Activated CD8-positive, alpha-beta T cell treated with anti-CD3 and anti-CD28 coated beads, Interleukin-2, amount 10 ng/mL, durations not matched to agents 7 days and 5 days (primary cell): Measurements from ENCODE around the gene WDR75. TPM values are rescaled to one million over a fixed set of nuclear protein-coding genes. Genes with fewer than 3 reads are reported as not detected.
A peak's percentile ranks its signal among the peaks of the same experiment; 100 is the strongest.
"Not testable (repeated sequence)": the region's sequence is repeated elsewhere in the genome, so short reads cannot be mapped to it uniquely, and the experiment has no call there.

Experiments used
- ATAC-seq: fragments of 150-1000 bp; cut with Tn5 transposase; one replicate; pipeline ENCODE4 v1.10.0; 2021; ENCODE audit warnings: moderate library complexity
- CTCF ChIA-PET: fragments of 350-600 bp; sonication (Branson Sonifier 250); formaldehyde crosslinking; loops from one replicate; lab custom pipeline; 2021; ENCODE audit warnings: antibody characterized with exemption; lab: Charles Lee
- POLR2A ChIA-PET: fragments of 350-600 bp; sonication (Branson Sonifier 250); formaldehyde crosslinking; loops from one replicate; lab custom pipeline; 2021; ENCODE audit warnings: antibody characterized with exemption; lab: Charles Lee
- DNase-seq: peaks from one replicate; pipeline ENCODE4 v3.0.0-alpha.2; 2020
- H3K27ac Mint-ChIP-seq: one replicate; pipeline ENCODE4 v1.8.0; 2021; ENCODE audit warnings: mild to moderate bottlenecking, mixed read lengths
- H3K27me3 Mint-ChIP-seq: one replicate; pipeline ENCODE4 v1.8.0; 2021; ENCODE audit warnings: low read depth, mixed read lengths
- H3K36me3 Mint-ChIP-seq: one replicate; pipeline ENCODE4 v1.8.0; 2021; ENCODE audit warnings: low read depth, mixed read lengths
- H3K4me1 Mint-ChIP-seq: one replicate; pipeline ENCODE4 v1.8.0; 2021; ENCODE audit warnings: low read depth, mixed read lengths
- H3K4me3 Mint-ChIP-seq: one replicate; pipeline ENCODE4 v1.8.0; 2021; ENCODE audit warnings: mild to moderate bottlenecking, mixed read lengths
- H3K9me3 Mint-ChIP-seq: one replicate; pipeline ENCODE4 v1.8.0; 2022; ENCODE audit warnings: mixed read lengths; ENCODE audit not compliant: insufficient read depth
- total RNA-seq, 2 experiments: library from RNA; stranded (reverse); gene quantifications; one replicate each; pipeline ENCODE4 v1.2.3, GENCODE V29; 2021

WDR75 gene
- total RNA-seq, 2 experiments from 2014 or later = 42.8 to 44.2 TPM

GRCh38 chr2:189412330-189412953 is 28.8 kb upstream of the WDR75 start:
- DNase-seq = peak; percentile 66
- Mint-ChIP-seq H3K4me3 (no peak overlapping the region), H3K36me3 (no peaks in the 10 kb centered on the region), H3K4me1 (peaks cover 9% of the 10 kb centered on the region), H3K27me3 (no peaks in the 10 kb centered on the region), H3K27ac (no peak overlapping the region), H3K9me3 (no peaks in the 10 kb centered on the region)
- CTCF ChIA-PET = interaction anchor here (0.6 to 3.3 kb wide), 14 partner anchors 8 to 1831 kb away, joined by 3 to 29 read pairs (median 4); no protein-coding TSS in a partner anchor
- no peak for ATAC-seq
- POLR2A ChIA-PET = no interaction called here

- no peaks in the 10 kb centered on the region for H3K27me3 Mint-ChIP-seq
- ChIA-PET POLR2A (no interaction called here), CTCF (interaction anchor here (0.8 to 3.3 kb wide), 7 partner anchors 9 to 1831 kb away, joined by 3 to 29 read pairs (median 8); no protein-coding TSS in a partner anchor)
- H3K4me3 Mint-ChIP-seq = no peak overlapping the region
- ATAC-seq (no peak), DNase-seq (no peak)
- no peaks in the 10 kb centered on the region for H3K9me3 Mint-ChIP-seq
- H3K27ac Mint-ChIP-seq = no peak overlapping the region
- peaks cover under 1% of the 10 kb centered on the region for H3K4me1 Mint-ChIP-seq
- no peaks in the 10 kb centered on the region for H3K36me3 Mint-ChIP-seq
Measured at GRCh38 chr2:189413249-189413648, 28.0 kb upstream of the WDR75 start.

GRCh38 chr2:189421644-189422043 is 19.6 kb upstream of the WDR75 start:
- H3K4me1 Mint-ChIP-seq = no peaks in the 10 kb centered on the region
- POLR2A ChIA-PET = no interaction called here
- H3K4me3 Mint-ChIP-seq = no peak overlapping the region
- DNase-seq (no peak), ATAC-seq (no peak)
- no peaks in the 10 kb centered on the region for H3K36me3 Mint-ChIP-seq
- H3K27ac Mint-ChIP-seq = no peak overlapping the region
- no peaks in the 10 kb centered on the region for H3K9me3 Mint-ChIP-seq
- H3K27me3 Mint-ChIP-seq = no peaks in the 10 kb centered on the region
- CTCF ChIA-PET = interaction anchor here (1.0 kb wide), 1 partner anchor 9 kb away, joined by 3 read pairs; no protein-coding TSS in a partner anchor

GRCh38 chr2:189424961-189425360 is 16.3 kb upstream of the WDR75 start:
- ChIA-PET CTCF (no interaction called here), POLR2A (no interaction called here)
- no peaks in the 10 kb centered on the region for H3K27me3 Mint-ChIP-seq
- H3K4me1 Mint-ChIP-seq = peaks cover 1% of the 10 kb centered on the region
- ATAC-seq (no peak), DNase-seq (no peak)
- no peaks in the 10 kb centered on the region for H3K36me3 Mint-ChIP-seq
- no peak overlapping the region for H3K27ac Mint-ChIP-seq
- H3K9me3 Mint-ChIP-seq = no peaks in the 10 kb centered on the region
- no peak overlapping the region for H3K4me3 Mint-ChIP-seq

- no peaks in the 10 kb centered on the region for H3K36me3 Mint-ChIP-seq
- no peak overlapping the region for H3K27ac Mint-ChIP-seq
- DNase-seq = no peak
- ATAC-seq = no peak
- POLR2A ChIA-PET = no interaction called here
- H3K4me1 Mint-ChIP-seq = peaks cover 5% of the 10 kb centered on the region
- no peaks in the 10 kb centered on the region for H3K27me3 Mint-ChIP-seq
- H3K9me3 Mint-ChIP-seq = no peaks in the 10 kb centered on the region
- CTCF ChIA-PET = no interaction called here
- H3K4me3 Mint-ChIP-seq = no peak overlapping the region
Measured at GRCh38 chr2:189425676-189426075, 15.6 kb upstream of the WDR75 start.

- no peaks in the 10 kb centered on the region for H3K27me3 Mint-ChIP-seq
- no peak overlapping the region for H3K27ac Mint-ChIP-seq
- peaks cover 6% of the 10 kb centered on the region for H3K4me1 Mint-ChIP-seq
- no peak for ATAC-seq
- ChIA-PET CTCF (no interaction called here), POLR2A (no interaction called here)
- DNase-seq = no peak
- H3K36me3 Mint-ChIP-seq = no peaks in the 10 kb centered on the region
- H3K4me3 Mint-ChIP-seq = no peak overlapping the region
- H3K9me3 Mint-ChIP-seq = no peaks in the 10 kb centered on the region
Measured at GRCh38 chr2:189426886-189427285, 14.4 kb upstream of the WDR75 start.

- H3K27me3 Mint-ChIP-seq = peaks cover 3% of the 10 kb centered on the region
- no peak overlapping the region for H3K27ac Mint-ChIP-seq
Measured at GRCh38 chr2:189427872-189428271, 13.4 kb upstream of the WDR75 start.

GRCh38 chr2:189430448-189430847 is 10.8 kb upstream of the WDR75 start:
- H3K27me3 Mint-ChIP-seq, H3K27ac Mint-ChIP-seq, H3K4me3 Mint-ChIP-seq, H3K36me3 Mint-ChIP-seq, DNase-seq, H3K4me1 Mint-ChIP-seq, ATAC-seq, H3K9me3 Mint-ChIP-seq: not testable (repeated sequence)
- POLR2A ChIA-PET = interaction anchor here (1.0 kb wide), 1 partner anchor 10 kb away, joined by 3 read pairs; no protein-coding TSS in a partner anchor
- CTCF ChIA-PET = interaction anchor here (1.3 to 1.5 kb wide), 2 partner anchors 10 to 287 kb away, joined by 4 to 6 read pairs; no protein-coding TSS in a partner anchor

More at GRCh38 chr2:189427872-189428271, 13.4 kb upstream of the WDR75 start:
- ATAC-seq = no peak
- H3K36me3 Mint-ChIP-seq = no peaks in the 10 kb centered on the region
- DNase-seq = no peak
- ChIA-PET CTCF (no interaction called here), POLR2A (no interaction called here)
- no peak overlapping the region for H3K4me3 Mint-ChIP-seq
- H3K4me1 Mint-ChIP-seq = peaks cover 6% of the 10 kb centered on the region
- H3K9me3 Mint-ChIP-seq = no peaks in the 10 kb centered on the region

GRCh38 chr2:189435803-189436202 is 5.5 kb upstream of the WDR75 start:
- POLR2A ChIA-PET, DNase-seq, H3K27ac Mint-ChIP-seq, ATAC-seq, H3K27me3 Mint-ChIP-seq, CTCF ChIA-PET, H3K36me3 Mint-ChIP-seq, H3K4me3 Mint-ChIP-seq, H3K9me3 Mint-ChIP-seq: not testable (repeated sequence)
- H3K4me1 Mint-ChIP-seq = peaks cover 12% of the 10 kb centered on the region

- H3K27ac Mint-ChIP-seq = no peak overlapping the region
- ATAC-seq (no peak), DNase-seq (no peak)
- peaks cover 6% of the 10 kb centered on the region for H3K27me3 Mint-ChIP-seq
- H3K4me1 Mint-ChIP-seq = peaks cover 12% of the 10 kb centered on the region
- no peak overlapping the region for H3K4me3 Mint-ChIP-seq
- H3K36me3 Mint-ChIP-seq = peaks cover 6% of the 10 kb centered on the region
- POLR2A ChIA-PET = no interaction called here
- H3K9me3 Mint-ChIP-seq = no peaks in the 10 kb centered on the region
- CTCF ChIA-PET = interaction anchor here (0.8 to 1.2 kb wide), 2 partner anchors 220 to 295 kb away, joined by 3 read pairs; no protein-coding TSS in a partner anchor
Measured at GRCh38 chr2:189437926-189438325, 3.3 kb upstream of the WDR75 start.

- Mint-ChIP-seq H3K27me3 (peaks cover 3% of the 10 kb centered on the region), H3K4me1 (peaks cover 12% of the 10 kb centered on the region), H3K4me3 (no peak overlapping the region), H3K27ac (no peak overlapping the region), H3K9me3 (no peaks in the 10 kb centered on the region), H3K36me3 (peaks cover 6% of the 10 kb centered on the region)
- POLR2A ChIA-PET = no interaction called here
- DNase-seq (no peak), ATAC-seq (no peak)
- CTCF ChIA-PET = interaction anchor here (0.6 to 2.2 kb wide), 4 partner anchors 8 to 153 kb away, joined by 3 to 6 read pairs (median 3); no protein-coding TSS in a partner anchor
Measured at GRCh38 chr2:189439342-189439741, 1.9 kb upstream of the WDR75 start.

GRCh38 chr2:189440644-189440946 is 679 bp upstream of the WDR75 start:
- peak overlapping the region; percentile 98 for H3K4me3 Mint-ChIP-seq
- ChIA-PET CTCF (interaction anchor here (0.8 to 2.2 kb wide), 8 partner anchors 9 to 322 kb away, joined by 3 to 6 read pairs (median 3); partner anchors contain the start of gene OSGEPL1), POLR2A (interaction anchor here (0.7 to 2.3 kb wide), 6 partner anchors 9 to 218 kb away, joined by 3 to 16 read pairs (median 4); no protein-coding TSS in a partner anchor)

More at GRCh38 chr2:189440644-189440946, 679 bp upstream of the WDR75 start:
- peaks cover 12% of the 10 kb centered on the region for H3K4me1 Mint-ChIP-seq
- no peaks in the 10 kb centered on the region for H3K9me3 Mint-ChIP-seq
- DNase-seq (no peak), ATAC-seq (peak; percentile 35)
- peaks cover 6% of the 10 kb centered on the region for H3K36me3 Mint-ChIP-seq
- H3K27ac Mint-ChIP-seq = peak overlapping the region; percentile 100
- H3K27me3 Mint-ChIP-seq = peaks cover 3% of the 10 kb centered on the region
